Muscle layer of colon (tissue), 2 donors: ENCODE measurements around the gene NR6A1.

Source experiments
- H3K27ac ChIP-seq: one replicate; pipeline ENCODE4 v1.7.0; 2013; ENCODE audit warnings: low read depth, mild to moderate bottlenecking, low read length, moderate library complexity
- H3K27me3 ChIP-seq, 2 donors: one replicate each; pipeline ENCODE4 v1.7.0; 2013; ENCODE audit warnings: low read length in 2 of 2, mild to moderate bottlenecking in 2 of 2; ENCODE audit not compliant: insufficient read depth in 2 of 2, control insufficient read depth in 1 of 2
- H3K36me3 ChIP-seq: one replicate; pipeline ENCODE4 v1.7.0; 2013; ENCODE audit warnings: mild to moderate bottlenecking, low read length; ENCODE audit not compliant: insufficient read depth
- H3K4me1 ChIP-seq: one replicate; pipeline ENCODE4 v1.7.0; 2013; ENCODE audit warnings: mild to moderate bottlenecking, low read length; ENCODE audit not compliant: insufficient read depth
- H3K4me3 ChIP-seq, 2 donors: one replicate each; pipeline ENCODE4 v1.7.0; 2013; ENCODE audit warnings: low read length in 2 of 2, low read depth in 1 of 2, mild to moderate bottlenecking in 1 of 2, moderate library complexity in 1 of 2
- H3K9ac ChIP-seq: one replicate; pipeline ENCODE4 v1.7.0; 2013; ENCODE audit warnings: low read length
- H3K9me3 ChIP-seq: one replicate; pipeline ENCODE4 v1.7.0; 2013; ENCODE audit warnings: mild to moderate bottlenecking, low read length
- donor health status: abdominal sarcoma.
- donor health status: Adenocarcinoma of cecum.

Gene NR6A1

GRCh38 chr9:124562328-124562727, 208.8 kb downstream of the NR6A1 start:
- Histone ChIP-seq H3K27ac (no peak overlapping the region), H3K4me1 (no peaks in the 10 kb centered on the region), H3K27me3 (no peaks in the 10 kb centered on the region), H3K4me3 (no peak overlapping the region), H3K9me3 (no peaks in the 10 kb centered on the region), H3K36me3 (no peaks in the 10 kb centered on the region), H3K9ac (no peak overlapping the region)

- no peaks in the 10 kb centered on the region for H3K4me1 ChIP-seq
- H3K36me3 ChIP-seq = no peaks in the 10 kb centered on the region
- no peak overlapping the region for H3K27ac ChIP-seq
- H3K27me3 ChIP-seq = no peaks in the 10 kb centered on the region
- no peak overlapping the region for H3K4me3 ChIP-seq
- no peaks in the 10 kb centered on the region for H3K9me3 ChIP-seq
- no peak overlapping the region for H3K9ac ChIP-seq
Observed at GRCh38 chr9:124559871-124560270, 211.2 kb downstream of the NR6A1 start.

- H3K27me3 ChIP-seq = no peaks in the 10 kb centered on the region
- H3K36me3 ChIP-seq = no peaks in the 10 kb centered on the region
- no peak overlapping the region for H3K9ac ChIP-seq
- peaks cover 2% of the 10 kb centered on the region for H3K4me1 ChIP-seq
- H3K9me3 ChIP-seq = no peaks in the 10 kb centered on the region
- no peak overlapping the region for H3K27ac ChIP-seq
- H3K4me3 ChIP-seq = no peak overlapping the region
Observed at GRCh38 chr9:124558777-124559470, 212.2 kb downstream of the NR6A1 start.

GRCh38 chr9:124557895-124558294, 213.2 kb downstream of the NR6A1 start:
- H3K9me3 ChIP-seq = no peaks in the 10 kb centered on the region
- H3K9ac ChIP-seq = no peak overlapping the region
- H3K4me3 ChIP-seq = no peak overlapping the region
- no peaks in the 10 kb centered on the region for H3K36me3 ChIP-seq
- H3K4me1 ChIP-seq = peaks cover 8% of the 10 kb centered on the region
- no peaks in the 10 kb centered on the region for H3K27me3 ChIP-seq
- no peak overlapping the region for H3K27ac ChIP-seq

GRCh38 chr9:124555043-124555442, 216.1 kb downstream of the NR6A1 start:
- H3K4me3 ChIP-seq = no peak overlapping the region
- H3K4me1 ChIP-seq = peaks cover 15% of the 10 kb centered on the region
- no peaks in the 10 kb centered on the region for H3K36me3 ChIP-seq
- H3K9me3 ChIP-seq = no peaks in the 10 kb centered on the region
- no peak overlapping the region for H3K27ac ChIP-seq
- H3K27me3 ChIP-seq = no peaks in the 10 kb centered on the region
- H3K9ac ChIP-seq = no peak overlapping the region

GRCh38 chr9:124553738-124554137, 217.4 kb downstream of the NR6A1 start:
- H3K36me3 ChIP-seq = no peaks in the 10 kb centered on the region
- H3K27ac ChIP-seq = no peak overlapping the region
- H3K27me3 ChIP-seq = no peaks in the 10 kb centered on the region
- no peaks in the 10 kb centered on the region for H3K9me3 ChIP-seq
- H3K9ac ChIP-seq = no peak overlapping the region
- peaks cover 15% of the 10 kb centered on the region for H3K4me1 ChIP-seq
- no peak overlapping the region for H3K4me3 ChIP-seq

GRCh38 chr9:124552273-124552605, 218.9 kb downstream of the NR6A1 start:
- no peaks in the 10 kb centered on the region for H3K36me3 ChIP-seq
- no peak overlapping the region for H3K27ac ChIP-seq
- no peak overlapping the region for H3K4me3 ChIP-seq
- no peaks in the 10 kb centered on the region for H3K27me3 ChIP-seq
- peaks cover 15% of the 10 kb centered on the region for H3K4me1 ChIP-seq
- H3K9me3 ChIP-seq = no peaks in the 10 kb centered on the region
- H3K9ac ChIP-seq = no peak overlapping the region

GRCh38 chr9:124551472-124552272, 219.4 kb downstream of the NR6A1 start:
- Histone ChIP-seq H3K27me3 (no peaks in the 10 kb centered on the region), H3K9ac (no peak overlapping the region), H3K4me1 (peaks cover 15% of the 10 kb centered on the region), H3K9me3 (no peaks in the 10 kb centered on the region), H3K27ac (no peak overlapping the region), H3K4me3 (no peak overlapping the region), H3K36me3 (no peaks in the 10 kb centered on the region)

GRCh38 chr9:124550072-124550471, 221.0 kb downstream of the NR6A1 start:
- Histone ChIP-seq H3K4me1 (peaks cover 15% of the 10 kb centered on the region), H3K9me3 (no peaks in the 10 kb centered on the region), H3K4me3 (no peak overlapping the region), H3K27me3 (no peaks in the 10 kb centered on the region), H3K27ac (no peak overlapping the region), H3K9ac (no peak overlapping the region), H3K36me3 (no peaks in the 10 kb centered on the region)

- Histone ChIP-seq H3K4me1 (peaks cover 13% of the 10 kb centered on the region), H3K27ac (no peak overlapping the region), H3K9ac (no peak overlapping the region), H3K9me3 (no peaks in the 10 kb centered on the region), H3K27me3 (no peaks in the 10 kb centered on the region), H3K4me3 (no peak overlapping the region), H3K36me3 (no peaks in the 10 kb centered on the region)
Observed at GRCh38 chr9:124549016-124549415, 222.1 kb downstream of the NR6A1 start.

GRCh38 chr9:124544535-124544934, 226.6 kb downstream of the NR6A1 start:
- no peaks in the 10 kb centered on the region for H3K36me3 ChIP-seq
- H3K9me3 ChIP-seq = no peaks in the 10 kb centered on the region
- no peaks in the 10 kb centered on the region for H3K27me3 ChIP-seq
- no peak overlapping the region for H3K9ac ChIP-seq
- H3K4me1 ChIP-seq = no peaks in the 10 kb centered on the region
- H3K4me3 ChIP-seq = no peak overlapping the region
- H3K27ac ChIP-seq = no peak overlapping the region

GRCh38 chr9:124541824-124542223, 229.3 kb downstream of the NR6A1 start:
- H3K9me3 ChIP-seq = no peaks in the 10 kb centered on the region
- H3K36me3 ChIP-seq = peaks cover 11% of the 10 kb centered on the region
- H3K4me3 ChIP-seq = no peak overlapping the region
- no peak overlapping the region for H3K9ac ChIP-seq
- H3K27ac ChIP-seq = no peak overlapping the region
- H3K4me1 ChIP-seq = no peaks in the 10 kb centered on the region
- no peaks in the 10 kb centered on the region for H3K27me3 ChIP-seq
